Forelimb muscle (tissue), 1 donor: ENCODE data around the gene CNKSR3. TPM values are rescaled to one million over a fixed set of nuclear protein-coding genes. Genes with fewer than 3 reads are reported as not detected.

Experiments used
- DNase-seq: peaks from one replicate; pipeline ENCODE4 v3.0.0-alpha.2; 2013; ENCODE audit warnings: low read depth
- polyA plus RNA-seq: library from polyadenylated mRNA; unstranded; fragments of 120-200 nt; gene quantifications from one replicate; pipeline ENCODE4 v1.2.1, GENCODE V29; 2013; ENCODE audit not compliant: insufficient read length

Gene CNKSR3
- polyA plus RNA-seq, 1 donor = 13.4 TPM

DNA sequence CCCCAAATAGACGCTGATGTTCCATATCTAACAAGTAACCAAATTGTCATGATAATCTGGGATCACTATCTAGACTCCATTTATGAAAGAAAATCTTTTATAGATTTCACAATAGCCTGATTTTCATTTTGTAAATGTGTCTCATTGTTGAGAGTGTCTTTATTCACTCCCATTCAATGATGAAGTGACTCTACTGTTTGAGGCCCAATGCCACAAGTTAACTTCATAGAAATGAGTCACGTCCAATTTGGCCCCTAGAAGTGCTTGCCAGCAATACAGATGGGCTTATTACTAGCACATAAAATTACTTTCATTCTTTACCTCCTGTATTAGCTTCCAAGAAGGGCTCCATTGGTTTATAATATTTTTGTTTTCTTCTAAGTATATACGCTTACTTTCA, 160.2 kb downstream of the CNKSR3 start:
- no peak for DNase-seq

DNA sequence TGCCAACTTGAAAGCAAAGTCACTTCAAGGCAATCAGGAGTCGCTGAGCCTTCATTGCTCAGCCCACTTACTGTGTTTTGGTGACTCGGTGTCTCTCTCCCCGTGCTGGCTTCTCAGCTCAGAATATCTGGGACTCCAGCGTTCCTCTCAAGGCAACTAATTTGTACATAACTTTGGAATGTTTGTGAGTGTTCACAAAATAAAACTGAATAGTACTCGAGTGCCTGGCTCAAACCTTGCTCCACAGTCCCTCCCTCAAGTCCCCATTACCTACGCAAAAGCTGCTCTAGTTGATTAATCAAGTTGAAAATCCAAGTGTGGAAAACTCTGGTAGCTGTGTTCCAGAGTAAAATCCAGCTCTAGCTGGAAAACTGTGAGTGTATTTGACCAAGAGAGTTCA, 162.5 kb downstream of the CNKSR3 start:
- no peak for DNase-seq

DNA sequence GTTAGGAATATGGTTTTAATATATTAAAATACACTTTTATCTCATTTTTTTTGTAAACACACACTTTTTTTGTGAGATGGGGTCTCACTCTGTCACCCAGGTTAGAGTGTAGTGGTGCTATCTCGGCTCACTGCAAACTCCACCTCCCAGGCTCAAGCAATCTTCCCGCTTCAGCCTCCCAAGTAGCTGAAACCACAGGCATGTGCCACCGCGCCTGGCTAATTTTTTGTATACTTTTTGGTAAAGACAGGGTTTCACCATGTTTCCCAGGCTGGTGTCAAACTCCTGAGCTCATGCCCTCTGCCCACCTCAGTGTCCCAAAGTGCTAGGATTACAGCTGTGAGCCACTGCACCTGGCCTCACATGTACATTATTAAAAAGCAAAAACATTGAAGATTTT, 164.7 kb downstream of the CNKSR3 start:
- no peak for DNase-seq

DNA sequence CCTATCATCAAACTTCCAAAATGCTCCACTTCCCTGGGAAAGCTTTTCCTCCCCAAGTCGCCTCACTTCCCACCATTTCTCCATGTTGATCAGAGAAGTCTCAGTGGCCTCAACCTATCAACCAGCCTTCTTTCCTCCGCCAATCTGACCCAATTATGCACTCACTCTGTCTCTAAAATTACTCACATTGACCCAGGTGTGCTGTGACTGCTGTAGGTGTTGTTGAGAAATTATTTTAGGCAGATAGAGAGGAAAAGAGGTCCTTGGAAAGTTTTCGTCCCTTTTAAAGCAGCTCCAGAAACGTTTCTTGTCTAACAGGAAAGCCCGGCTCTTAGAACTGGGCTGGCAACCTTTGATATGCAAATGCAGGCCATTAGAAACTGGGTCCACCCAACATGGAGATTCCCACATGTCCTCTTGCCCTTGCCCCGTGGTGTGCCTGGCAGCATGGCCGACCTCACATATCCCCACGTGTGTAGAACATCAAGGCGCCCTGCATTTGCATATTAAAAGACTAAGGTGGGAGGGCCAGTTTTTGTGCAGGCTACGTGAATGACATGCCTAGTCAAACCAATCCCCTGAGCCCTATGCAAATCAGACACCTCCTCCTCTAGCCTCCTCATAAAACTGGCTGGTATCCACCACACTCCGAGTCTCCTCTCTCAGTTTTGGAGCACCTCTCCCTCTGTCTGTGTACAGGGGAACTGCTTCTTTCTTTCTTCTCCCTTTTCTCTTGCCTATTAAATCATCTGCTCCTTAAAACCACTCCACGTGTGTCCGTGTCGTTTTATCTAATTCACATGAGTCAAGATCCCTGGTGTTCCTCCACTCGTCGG, 166.8 kb downstream of the CNKSR3 start:
- no peak for DNase-seq

DNA sequence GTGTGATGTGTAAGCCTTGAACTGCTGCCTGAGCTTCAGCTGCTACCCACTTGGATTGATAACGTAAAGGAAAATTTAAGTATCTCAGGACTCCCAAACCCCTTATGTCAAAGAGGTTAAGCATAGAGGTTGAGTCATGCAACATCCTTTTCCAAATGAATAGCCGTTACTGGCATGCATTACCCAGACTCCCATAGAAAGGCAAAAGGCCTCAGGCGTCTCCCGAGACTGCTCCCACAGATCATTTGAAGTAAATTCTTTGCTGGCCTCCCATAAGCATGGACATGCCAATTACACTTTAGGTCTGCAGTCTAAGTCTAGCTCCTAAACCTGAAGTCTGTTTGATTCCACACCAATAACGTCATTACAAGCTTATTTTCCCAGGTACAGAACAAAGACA, 168.6 kb downstream of the CNKSR3 start:
- no peak for DNase-seq

DNA sequence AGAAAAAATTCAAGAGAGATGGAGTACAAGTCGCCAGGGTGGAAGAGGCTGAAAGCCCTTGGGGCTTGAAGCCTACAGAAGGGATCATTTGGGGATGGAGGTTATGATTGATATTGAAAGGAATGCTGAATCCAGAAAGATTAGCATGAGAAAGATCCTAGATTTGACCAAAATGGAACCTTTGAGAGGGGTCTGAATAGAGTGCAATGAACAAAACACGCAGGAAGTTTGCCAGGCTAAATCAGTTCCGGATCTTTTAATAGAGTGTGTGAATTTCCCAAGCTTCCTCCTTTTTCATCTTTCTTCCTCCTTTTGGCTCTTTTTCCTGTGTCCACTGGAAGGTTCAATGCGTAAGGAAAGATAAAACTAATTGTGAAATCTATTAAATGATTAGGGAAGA, 169.1 kb downstream of the CNKSR3 start:
- no peak for DNase-seq

Other genes starting within 250 kb of the CNKSR3 start
- gene IPCEF1, start 153.9 kb downstream of the CNKSR3 start, polyA plus RNA-seq = 1.2 TPM
- gene SCAF8, start 222.7 kb upstream of the CNKSR3 start, polyA plus RNA-seq = 30.7 TPM